Left lung (tissue), 10 donors: ENCODE measurements around the gene CYP4F22. TPM values are rescaled to one million over a fixed set of nuclear protein-coding genes. Genes with fewer than 3 reads are reported as not detected.

Experiments
- ATAC-seq: fragments of 200-7000 bp; cut with Tn5 transposase; one replicate; pipeline ENCODE4 v1.9.1; 2020; ENCODE audit warnings: moderate library complexity
- DNase-seq, 4 donors: peaks; one replicate each; pipeline ENCODE4 v3.0.0-alpha.2; 2013 to 2020
- H3K27ac ChIP-seq, 2 donors: fragments of 200-600 bp; sonication (generic) in 1 of 2; one replicate each; pipeline versions ENCODE4 v1.5.0 to v1.8.0; 2020 to 2021
- H3K27me3 ChIP-seq, 2 donors: fragments of 200-600 bp; sonication (generic) in 1 of 2; one replicate each; pipeline versions ENCODE4 v1.5.0 to v1.8.0; 2020 to 2021
- H3K36me3 ChIP-seq, 2 donors: fragments of 200-600 bp; sonication (generic) in 1 of 2; one replicate each; pipeline versions ENCODE4 v1.5.0 to v1.8.0; 2020 to 2021
- H3K4me1 ChIP-seq, 2 donors: fragments of 200-600 bp; one replicate each; pipeline ENCODE4 v1.8.0; 2021
- H3K4me3 ChIP-seq, 2 donors: fragments of 200-600 bp; sonication (generic) in 1 of 2; one replicate each; pipeline versions ENCODE4 v1.5.0 to v1.8.0; 2020 to 2021; ENCODE audit warnings: mild to moderate bottlenecking in 1 of 2
- H3K9me3 ChIP-seq, 2 donors: fragments of 200-600 bp; sonication (generic) in 1 of 2; one replicate each; pipeline versions ENCODE4 v1.5.0 to v1.8.0; 2020 to 2021
- intact Hi-C, 2 donors: fragments of 100-400 bp; cut with DNase I; formaldehyde crosslinking; loops; one replicate each; pipeline versions ENCODE4 v1.11.2 to v1.14.2; 2022
- polyA plus RNA-seq, 6 donors: library from polyadenylated mRNA; unstranded; fragments of 120-200 nt; gene quantifications; one replicate each; pipeline ENCODE4 v1.2.1, GENCODE V29; 2013; ENCODE audit not compliant: insufficient read length in 6 of 6
- total RNA-seq, 2 donors: library from RNA; stranded (reverse); fragmentation: NEBNext Ultra II Directional; extraction: Animal tissue kit (Norgen Biotek cat#: 25700); gene quantifications; one replicate each; pipeline ENCODE4 v1.2.1, GENCODE V29; 2021
- TF ChIP-seq, protein P1 (sequence below), 2 donors: fragments of 200-600 bp; sonication (generic) in 1 of 2; IDR thresholded peaks; one replicate each; pipeline versions ENCODE4 v1.5.0 to v1.8.0; 2021; ENCODE audit warnings: antibody characterized with exemption in 2 of 2
- donor health status: DM: no; HTN: yes; CAD: no.
- donor health status: DM: no; HTN: no; CAD: no.

Gene CYP4F22
- total and polyA plus RNA-seq, 8 donors = 0.07 to 0.15 TPM; not detected in 6

- no peak for DNase-seq
- Histone ChIP-seq H3K27ac (no peak overlapping the region), H3K36me3 (no peaks in the 10 kb centered on the region), H3K4me3 (no peak overlapping the region), H3K27me3 (peaks cover 0 to 22% of the 10 kb centered on the region in 2 donors), H3K4me1 (no peaks in the 10 kb centered on the region), H3K9me3 (no peaks in the 10 kb centered on the region)
- ATAC-seq = no peak
- intact Hi-C loops = no loop called here
- TF ChIP-seq, protein P1, sequence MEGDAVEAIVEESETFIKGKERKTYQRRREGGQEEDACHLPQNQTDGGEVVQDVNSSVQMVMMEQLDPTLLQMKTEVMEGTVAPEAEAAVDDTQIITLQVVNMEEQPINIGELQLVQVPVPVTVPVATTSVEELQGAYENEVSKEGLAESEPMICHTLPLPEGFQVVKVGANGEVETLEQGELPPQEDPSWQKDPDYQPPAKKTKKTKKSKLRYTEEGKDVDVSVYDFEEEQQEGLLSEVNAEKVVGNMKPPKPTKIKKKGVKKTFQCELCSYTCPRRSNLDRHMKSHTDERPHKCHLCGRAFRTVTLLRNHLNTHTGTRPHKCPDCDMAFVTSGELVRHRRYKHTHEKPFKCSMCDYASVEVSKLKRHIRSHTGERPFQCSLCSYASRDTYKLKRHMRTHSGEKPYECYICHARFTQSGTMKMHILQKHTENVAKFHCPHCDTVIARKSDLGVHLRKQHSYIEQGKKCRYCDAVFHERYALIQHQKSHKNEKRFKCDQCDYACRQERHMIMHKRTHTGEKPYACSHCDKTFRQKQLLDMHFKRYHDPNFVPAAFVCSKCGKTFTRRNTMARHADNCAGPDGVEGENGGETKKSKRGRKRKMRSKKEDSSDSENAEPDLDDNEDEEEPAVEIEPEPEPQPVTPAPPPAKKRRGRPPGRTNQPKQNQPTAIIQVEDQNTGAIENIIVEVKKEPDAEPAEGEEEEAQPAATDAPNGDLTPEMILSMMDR (IDR thresholded peaks at IDR 0.05) = no peak
These were observed 67.1 kb downstream of the CYP4F22 start for GRCh38 chr19:15575406-15575805.

GRCh38 chr19:15576526-15577156, 68.3 kb downstream of the CYP4F22 start:
- ATAC-seq (no peak), DNase-seq (no peak)
- Histone ChIP-seq H3K27ac (no peak overlapping the region), H3K4me3 (no peak overlapping the region), H3K27me3 (peaks cover 0 to 32% of the 10 kb centered on the region in 2 donors), H3K9me3 (no peaks in the 10 kb centered on the region), H3K36me3 (no peaks in the 10 kb centered on the region), H3K4me1 (no peaks in the 10 kb centered on the region)
- intact Hi-C loops = no loop called here
- TF ChIP-seq, protein P1 (IDR thresholded peaks at IDR 0.05) = no peak

GRCh38 chr19:15577184-15577771, 69.0 kb downstream of the CYP4F22 start:
- H3K4me1 ChIP-seq = no peaks in the 10 kb centered on the region
- ATAC-seq = no peak
- intact Hi-C loops = no loop called here
- H3K9me3 ChIP-seq = no peaks in the 10 kb centered on the region
- peaks cover 0 to 38% of the 10 kb centered on the region in 2 donors for H3K27me3 ChIP-seq
- TF ChIP-seq, protein P1 (IDR thresholded peaks at IDR 0.05) = no peak
- no peak for DNase-seq
- no peak overlapping the region for H3K4me3 ChIP-seq
- H3K36me3 ChIP-seq = no peaks in the 10 kb centered on the region
- H3K27ac ChIP-seq = no peak overlapping the region

- intact Hi-C loops = no loop called here
- DNase-seq (no peak), ATAC-seq (no peak)
- Histone ChIP-seq H3K4me3 (no peak overlapping the region), H3K27ac (no peak overlapping the region), H3K36me3 (no peaks in the 10 kb centered on the region), H3K9me3 (no peaks in the 10 kb centered on the region), H3K27me3 (peaks cover 0 to 47% of the 10 kb centered on the region in 2 donors), H3K4me1 (peaks cover 0 to 25% of the 10 kb centered on the region in 2 donors)
- TF ChIP-seq, protein P1 (IDR thresholded peaks at IDR 0.05) = no peak
These were observed 75.0 kb downstream of the CYP4F22 start for GRCh38 chr19:15583346-15583745.

GRCh38 chr19:15584095-15584494, 75.8 kb downstream of the CYP4F22 start:
- TF ChIP-seq, protein P1 (IDR thresholded peaks at IDR 0.05) = no peak
- no peak for ATAC-seq
- peaks cover 0 to 47% of the 10 kb centered on the region in 2 donors for H3K27me3 ChIP-seq
- H3K4me1 ChIP-seq = peaks cover 0 to 30% of the 10 kb centered on the region in 2 donors
- DNase-seq = no peak
- H3K9me3 ChIP-seq = no peaks in the 10 kb centered on the region
- no peak overlapping the region for H3K27ac ChIP-seq
- no peaks in the 10 kb centered on the region for H3K36me3 ChIP-seq
- H3K4me3 ChIP-seq = no peak overlapping the region
- intact Hi-C loops = no loop called here
